Tibial nerve (tissue), 3 donors: ENCODE data around the gene OPCML.

Experiments used
- CTCF ChIP-seq, 5 experiments: fragments of 200-600 bp in 3 of 5; fragments of 450-650 bp in 2 of 5; sonication (generic) in 3 of 5; IDR thresholded peaks; one replicate each; pipeline ENCODE4 v1.5.1; 2016 to 2019; ENCODE audit warnings: antibody characterized with exemption in 5 of 5, mild to moderate bottlenecking in 3 of 5, moderate library complexity in 2 of 5
- POLR2A ChIP-seq, 2 donors: fragments of 450-650 bp; IDR thresholded peaks; one replicate each; pipeline ENCODE4 v1.6.1; 2017; ENCODE audit warnings: antibody characterized with exemption in 2 of 2, mild to moderate bottlenecking in 2 of 2, moderate library complexity in 2 of 2

DNA sequence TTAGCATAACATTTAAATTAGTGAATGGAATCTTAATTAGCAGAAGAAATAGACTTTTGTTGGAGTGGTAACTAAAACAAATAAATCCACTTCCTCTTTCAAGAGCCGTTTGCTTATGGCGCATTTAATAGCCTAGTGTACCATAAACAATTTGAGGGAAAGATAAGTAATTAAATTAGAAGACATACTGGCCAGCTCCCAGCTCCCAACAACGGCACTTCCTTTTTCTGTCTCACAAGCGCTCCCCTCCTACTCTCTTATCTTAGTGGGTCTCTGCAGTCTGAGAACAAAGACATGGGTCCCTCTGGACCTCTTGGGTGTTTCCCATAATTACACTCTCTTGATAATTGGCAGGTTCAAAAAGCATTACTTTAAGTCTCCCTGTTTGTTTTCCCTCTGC, 146.0 kb downstream of the OPCML start:
- TF ChIP-seq CTCF (IDR thresholded peaks at IDR 0.05) (no peak), POLR2A (IDR thresholded peaks at IDR 0.05) (no peak)
